Activated CD4-positive, alpha-beta T cell treated with anti-CD3 and anti-CD28 coated beads, Interleukin-10, Interleukin-2, amounts not matched to agents 100 ng/mL and 50 ng/mL, durations not matched to agents 16 hours and 8 hours (primary cell): Measurements from ENCODE around the gene G6PD.
"Not testable (repeated sequence)": the region's sequence is repeated elsewhere in the genome, so short reads cannot be mapped to it uniquely, and the experiment has no call there.

Experiments used
- DNase-seq: peaks from one replicate; pipeline ENCODE4 v3.0.0-alpha.2; 2020

The G6PD gene

DNA sequence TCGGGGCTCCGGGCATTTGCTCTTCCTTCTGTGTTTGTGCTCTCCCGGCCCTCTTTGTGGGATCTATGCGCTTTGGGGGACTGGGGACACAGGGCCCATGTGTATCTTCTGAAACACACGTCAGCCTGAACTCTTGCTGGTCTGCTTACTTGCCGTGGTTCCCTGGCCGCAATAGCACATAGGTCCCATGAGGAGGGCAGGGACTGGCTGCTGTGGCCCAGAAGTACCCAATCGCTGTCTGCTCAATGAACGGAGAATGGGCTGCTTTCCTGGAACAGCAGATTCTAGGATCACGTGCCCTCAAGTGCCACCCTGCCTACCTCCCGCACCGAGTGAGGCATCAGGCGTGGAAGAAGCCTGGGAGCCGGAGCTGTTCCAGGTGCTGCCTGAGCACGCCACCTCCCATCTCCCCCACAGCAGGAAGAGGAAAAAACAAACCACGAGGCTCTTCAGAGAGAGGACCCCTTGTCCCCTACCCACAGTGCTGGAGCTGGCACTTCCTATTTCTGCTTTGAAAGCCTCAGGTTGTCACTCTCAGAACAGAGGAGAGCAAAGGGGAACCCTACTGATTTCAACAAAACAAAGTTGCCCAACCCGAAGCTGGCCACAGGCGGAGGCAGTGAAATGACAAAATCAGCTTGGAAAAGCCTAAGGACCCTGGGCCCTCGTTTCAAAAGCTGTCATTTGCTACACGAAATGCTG, 3.8 kb downstream of the G6PD start:
- peak; percentile 52 for DNase-seq

DNA sequence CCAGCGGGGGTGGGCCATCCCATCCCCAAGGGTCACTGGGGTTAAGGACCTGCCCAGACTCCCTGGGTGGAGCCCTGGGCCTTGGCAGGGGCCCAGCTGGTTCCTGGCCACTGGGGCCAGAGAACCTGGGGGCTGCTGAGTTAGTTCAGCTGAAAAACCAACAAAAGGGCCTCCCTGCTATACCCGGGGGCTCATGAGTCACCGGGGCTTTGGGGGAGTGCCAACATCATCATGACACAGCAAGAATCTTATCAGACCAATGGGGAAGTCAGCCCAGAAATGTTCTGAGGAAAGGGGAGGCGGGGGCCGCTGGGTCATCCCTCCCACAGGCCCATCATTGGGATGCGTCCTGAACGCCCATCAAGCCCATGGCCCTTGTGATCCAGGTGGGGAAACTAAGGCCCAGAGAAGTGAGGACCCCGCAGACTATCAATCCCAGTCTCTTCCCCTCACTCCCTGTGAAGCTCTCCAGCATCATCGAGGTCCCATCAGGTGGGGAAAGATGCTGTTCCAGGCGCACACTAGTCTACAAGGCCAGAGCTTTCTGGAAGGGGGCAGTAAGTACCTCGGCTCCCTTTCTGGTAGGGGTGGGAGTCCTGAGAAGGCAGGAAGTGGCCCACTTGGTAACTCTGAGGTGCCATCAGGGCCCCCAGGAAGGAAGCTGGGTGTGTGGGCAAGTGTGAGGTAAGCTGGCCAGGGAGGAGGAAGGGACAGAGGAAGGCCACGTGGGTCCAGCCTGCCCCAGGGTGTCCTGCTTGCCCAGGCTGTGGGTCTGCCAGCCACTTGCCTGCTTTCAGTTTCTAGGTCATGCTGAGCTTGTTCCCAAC, 4.5 kb downstream of the G6PD start:
- peak; percentile 56 for DNase-seq

DNA sequence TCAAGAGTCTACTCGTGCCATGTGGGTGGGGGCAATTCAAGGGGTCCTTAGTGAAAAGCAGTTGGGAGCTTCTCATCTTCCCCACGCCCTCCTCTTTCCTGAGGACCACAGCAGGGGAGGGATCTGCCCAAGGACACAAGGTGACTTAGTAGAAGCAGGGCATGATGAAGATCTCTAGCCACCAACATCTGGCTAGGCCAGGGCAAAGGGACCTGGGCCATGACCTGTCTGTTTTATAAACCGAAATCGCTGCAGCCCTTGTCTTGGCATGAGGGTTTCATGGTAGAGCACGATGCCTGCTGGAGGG, 5.1 kb downstream of the G6PD start:
- no peak for DNase-seq

DNA sequence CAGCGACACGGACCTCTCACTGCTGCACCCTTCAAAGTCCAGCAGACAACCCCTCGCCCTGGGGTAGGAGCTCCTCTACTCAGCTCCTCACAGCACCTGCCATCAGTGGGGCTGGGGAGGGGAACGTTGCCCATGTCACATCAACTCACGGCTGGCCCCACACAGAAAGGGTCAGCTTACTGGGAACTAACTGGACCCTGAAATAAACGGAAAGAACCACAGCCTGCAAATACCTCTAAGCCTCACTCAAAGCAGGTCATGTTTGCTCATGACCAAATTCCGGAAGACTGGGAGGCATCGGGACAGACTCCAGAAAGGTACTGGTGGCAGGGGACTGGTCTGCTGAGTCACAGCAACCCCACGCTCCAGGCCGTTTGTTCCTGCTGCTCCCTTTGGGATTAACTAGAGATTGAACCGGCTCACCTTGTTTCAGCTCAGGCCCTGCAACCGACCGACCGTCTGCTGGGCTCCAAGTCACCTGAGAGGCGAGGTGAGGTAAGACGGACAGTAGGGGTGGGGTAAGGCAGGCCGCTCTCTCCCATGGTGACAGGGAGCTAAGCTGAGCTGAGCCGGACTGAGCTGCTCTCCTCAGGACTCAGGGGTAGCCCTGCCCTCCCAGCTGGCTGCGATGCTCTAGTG, 5.6 kb downstream of the G6PD start:
- no peak for DNase-seq

DNA sequence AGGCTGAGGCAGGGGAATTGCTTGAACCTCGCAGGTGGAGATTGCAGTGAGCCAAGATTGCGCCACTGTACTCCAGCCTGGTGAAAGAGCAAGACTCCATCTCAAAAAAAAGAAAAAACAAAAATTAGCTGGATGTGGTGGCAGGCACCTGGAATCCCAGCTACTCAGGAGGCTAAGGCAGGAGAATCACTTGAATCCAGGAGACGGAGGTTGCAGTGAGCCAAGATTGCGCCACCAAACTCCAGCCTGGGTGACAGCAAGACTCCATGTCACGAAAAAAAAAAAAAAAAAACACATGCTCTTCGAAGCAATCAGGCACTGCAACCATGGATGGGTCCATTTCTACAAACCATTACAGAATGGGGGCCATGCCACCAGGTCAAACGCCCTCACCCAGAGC, 6.3 kb downstream of the G6PD start:
- not testable (repeated sequence) for DNase-seq

DNA sequence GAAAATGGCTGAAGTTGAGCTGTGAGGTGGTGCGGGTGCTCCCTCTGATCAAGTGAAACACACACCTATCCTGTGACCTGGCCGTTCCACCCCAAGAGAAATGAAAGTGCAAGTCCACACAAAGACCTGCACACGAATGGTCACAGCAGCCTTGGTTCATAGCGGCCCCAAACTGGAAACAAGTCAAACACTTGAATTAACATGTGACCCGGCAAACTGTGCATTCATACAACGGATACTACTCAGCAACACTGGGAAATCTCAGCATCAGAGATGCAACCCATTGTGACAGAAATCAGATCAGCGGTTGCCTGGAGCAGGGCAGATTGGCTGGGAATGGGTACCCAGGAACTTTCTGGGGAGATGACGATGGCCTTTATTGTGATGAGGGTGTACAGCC, 7.6 kb downstream of the G6PD start:
- DNase-seq = no peak

DNA sequence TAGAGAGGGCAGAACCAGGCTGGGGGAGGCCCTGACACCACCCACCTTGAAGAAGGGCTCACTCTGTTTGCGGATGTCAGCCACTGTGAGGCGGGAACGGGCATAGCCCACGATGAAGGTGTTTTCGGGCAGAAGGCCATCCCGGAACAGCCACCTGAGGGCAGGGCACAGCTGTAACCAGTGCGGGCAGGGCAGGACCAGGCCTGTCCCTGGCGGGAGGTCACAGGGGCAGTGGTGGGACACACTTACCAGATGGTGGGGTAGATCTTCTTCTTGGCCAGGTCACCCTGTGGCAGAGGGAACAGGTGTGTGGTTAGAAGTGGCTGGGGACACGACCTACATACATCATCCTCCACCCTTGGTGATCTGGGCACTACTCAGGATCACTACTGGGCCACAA, 10.8 kb downstream of the G6PD start:
- no peak for DNase-seq

DNA sequence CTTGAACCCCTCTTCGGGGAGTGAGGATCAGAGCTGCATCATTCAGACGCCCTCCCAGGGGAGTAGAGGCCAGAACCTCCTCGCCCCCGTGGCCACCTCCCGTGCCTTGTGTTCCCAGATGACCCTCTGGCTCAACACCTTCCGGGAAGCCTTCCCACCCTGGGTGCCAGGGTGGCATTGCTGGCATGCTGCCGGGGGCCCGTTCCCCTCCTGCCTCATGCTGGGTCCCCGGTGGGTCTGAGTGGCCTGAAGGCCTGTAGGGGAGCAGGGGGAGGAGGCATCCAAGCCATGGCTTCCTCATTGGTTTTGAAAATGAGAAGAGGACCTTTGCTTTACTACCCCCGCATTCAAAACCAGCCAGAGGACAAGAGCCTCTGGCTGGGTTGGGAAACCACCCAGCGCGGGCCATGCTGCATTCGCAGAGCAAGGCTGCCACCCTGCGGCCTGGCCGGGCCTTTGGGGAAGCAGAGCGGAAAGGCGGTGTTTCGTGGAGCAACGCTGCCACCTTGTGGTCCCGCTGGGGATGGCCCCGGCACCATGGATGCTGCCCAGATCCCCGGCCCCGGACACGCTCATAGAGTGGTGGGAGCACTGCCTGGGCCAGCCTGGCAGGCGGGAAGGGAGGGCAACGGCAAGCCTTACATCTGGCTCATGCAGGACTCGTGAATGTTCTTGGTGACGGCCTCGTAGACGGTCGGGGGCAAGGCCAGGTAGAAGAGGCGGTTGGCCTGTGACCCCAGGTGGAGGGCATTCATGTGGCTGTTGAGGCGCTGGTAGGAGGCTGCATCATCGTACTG, 11.9 kb downstream of the G6PD start:
- DNase-seq = peak; percentile 94

DNA sequence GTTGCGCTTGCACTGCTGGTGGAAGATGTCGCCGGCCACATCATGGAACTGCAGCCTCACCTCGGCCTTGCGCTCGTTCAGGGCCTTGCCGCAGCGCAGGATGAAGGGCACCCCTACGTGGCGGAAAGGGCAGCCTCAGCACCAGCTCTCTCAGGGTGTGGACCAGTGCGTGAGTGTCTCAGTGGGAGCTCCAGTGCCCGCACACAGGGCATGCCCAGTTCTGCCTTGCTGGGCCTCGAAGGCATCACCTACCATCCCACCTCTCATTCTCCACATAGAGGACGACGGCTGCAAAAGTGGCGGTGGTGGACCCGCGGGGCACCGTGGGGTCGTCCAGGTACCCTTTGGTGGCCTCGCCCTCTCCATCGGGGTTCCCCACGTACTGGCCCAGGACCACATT, 14.0 kb downstream of the G6PD start:
- no peak for DNase-seq

DNA sequence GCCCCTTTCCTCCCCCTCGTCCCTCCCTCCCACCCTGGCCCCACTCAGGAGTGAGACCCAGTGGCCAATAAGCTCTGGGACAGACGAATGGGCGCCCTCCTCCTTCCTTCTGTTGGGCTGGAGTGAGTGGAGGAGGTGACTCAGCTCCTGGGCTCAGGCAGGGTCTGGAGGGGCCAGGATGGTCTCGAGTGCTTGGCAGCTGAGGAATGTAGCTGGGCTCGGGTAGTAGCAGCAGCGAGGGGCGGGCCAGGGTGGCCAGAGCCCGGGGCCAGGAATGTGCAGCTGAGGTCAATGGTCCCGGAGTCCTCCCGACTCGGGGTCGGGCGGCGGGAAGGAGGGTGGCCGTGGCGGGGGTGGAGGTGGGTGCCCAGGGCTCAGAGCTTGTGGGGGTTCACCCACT, 15.0 kb downstream of the G6PD start:
- DNase-seq = no peak

DNA sequence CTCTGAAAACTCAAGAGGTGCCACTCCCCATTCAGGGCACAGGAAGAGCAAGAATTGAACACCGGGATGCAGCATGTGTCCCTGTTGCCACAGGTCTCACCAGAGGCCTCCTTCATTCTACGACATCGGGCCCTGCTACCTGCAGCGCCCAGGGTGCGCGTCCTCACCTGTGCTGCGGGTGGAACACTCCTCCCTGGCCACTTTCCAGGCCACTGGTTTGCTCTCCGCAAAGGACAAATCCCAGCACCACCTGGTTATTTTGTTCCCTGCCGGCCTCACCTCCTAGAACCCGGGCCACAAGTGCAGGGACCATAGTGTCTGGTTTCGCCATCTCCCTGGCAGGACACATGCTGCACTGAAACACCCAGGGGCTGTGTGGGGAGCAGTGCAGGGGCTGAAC, 16.4 kb downstream of the G6PD start:
- no peak for DNase-seq

DNA sequence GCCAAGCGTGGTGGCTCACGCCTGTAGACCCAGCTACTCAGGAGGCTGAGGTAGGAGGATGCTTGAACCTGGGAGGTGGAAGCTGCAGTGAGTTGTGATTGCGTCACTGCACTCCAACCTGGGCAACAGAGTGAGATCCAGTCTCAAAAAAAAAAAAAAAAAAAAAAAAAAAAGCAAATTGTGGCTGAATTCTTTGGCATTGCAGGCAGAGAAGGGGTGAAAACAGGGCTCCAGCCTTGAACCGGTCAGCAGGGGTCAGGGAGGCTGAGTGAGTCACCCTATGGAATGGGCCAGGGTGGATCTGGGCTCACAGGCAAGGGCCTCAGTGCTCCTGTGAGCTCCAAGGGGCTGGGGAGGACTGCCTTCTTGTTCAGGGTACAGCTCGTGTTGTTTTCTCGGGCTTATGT, 17.4 kb downstream of the G6PD start:
- no peak for DNase-seq

DNA sequence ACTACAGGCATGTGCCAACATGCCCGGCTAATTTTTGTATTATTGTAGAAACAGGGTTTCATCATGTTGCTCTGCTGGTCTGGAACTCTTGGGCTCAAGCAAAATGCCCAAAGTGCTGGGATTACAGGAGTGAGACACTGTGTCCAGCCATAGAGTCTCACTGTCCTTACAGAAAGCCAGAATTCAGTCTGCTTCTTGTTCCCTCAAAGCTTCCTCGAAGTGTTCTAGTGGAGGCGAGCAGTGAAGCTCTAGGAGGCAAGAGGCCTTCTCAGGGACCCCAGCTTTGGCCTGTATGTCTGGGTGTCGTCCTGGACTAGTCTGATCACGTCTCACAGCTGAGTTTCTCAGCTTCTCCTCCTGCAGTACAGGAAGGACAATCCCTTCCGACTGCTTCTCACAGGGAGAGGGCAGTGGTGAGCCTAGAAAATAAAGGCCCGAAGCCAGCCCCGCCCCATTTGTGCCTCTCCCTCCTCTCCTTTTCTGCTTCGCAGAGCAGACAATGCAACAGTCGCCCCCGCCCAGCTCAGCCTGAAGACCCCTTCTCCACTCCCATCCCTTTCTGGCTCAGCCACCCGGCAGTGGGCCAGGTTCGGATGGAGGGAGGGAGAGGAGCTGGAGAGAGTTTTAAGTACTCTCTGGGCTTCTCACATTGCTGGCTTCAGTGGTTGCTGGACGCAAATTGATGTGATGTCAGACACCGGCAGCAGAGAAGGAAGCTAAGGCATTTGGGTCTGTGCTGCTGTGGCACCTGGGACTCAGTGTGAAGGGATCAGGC, 19.6 kb downstream of the G6PD start:
- DNase-seq = peak; percentile 70

DNA sequence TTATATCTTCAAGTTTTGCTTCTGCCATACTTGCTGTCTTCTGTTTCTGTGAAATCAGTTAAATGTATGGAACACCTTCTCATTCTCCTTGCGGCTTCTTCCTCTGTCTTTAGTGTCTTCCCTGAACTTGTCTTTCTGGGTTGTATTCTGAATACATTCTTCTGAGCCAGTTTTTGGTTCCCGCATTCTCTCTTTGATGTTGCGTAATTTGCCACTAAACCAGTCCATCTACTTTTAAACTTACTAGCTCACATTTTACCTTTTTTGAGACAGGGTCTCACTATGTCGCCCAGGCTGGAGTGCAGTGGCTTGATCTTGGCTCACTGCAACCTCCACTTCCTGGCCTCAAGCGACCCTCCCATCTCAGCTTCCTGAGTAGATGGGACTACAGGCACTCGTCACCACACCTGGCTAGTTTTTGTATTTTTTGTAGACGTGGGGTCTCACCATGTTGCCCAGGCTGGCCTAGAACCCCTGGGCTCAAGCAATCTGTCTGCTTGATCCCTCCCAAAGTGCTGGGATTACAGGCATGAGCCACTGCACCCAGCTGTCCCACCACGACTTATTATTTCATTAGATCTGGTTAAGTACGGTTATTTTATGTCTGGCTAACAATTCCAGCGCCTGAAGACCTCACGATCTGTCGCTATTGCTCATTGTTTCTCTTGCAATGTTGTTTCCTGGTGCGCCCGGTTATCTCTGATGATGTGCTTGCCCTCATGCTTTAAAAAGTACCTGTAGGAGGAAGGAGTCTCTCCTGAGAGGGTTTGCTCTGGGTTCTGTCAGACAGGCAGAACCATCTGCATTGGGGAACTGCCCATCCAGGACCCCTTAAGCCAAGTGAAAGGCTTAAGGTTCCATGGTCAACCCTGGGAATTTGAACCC, 20.8 kb downstream of the G6PD start:
- no peak for DNase-seq

DNA sequence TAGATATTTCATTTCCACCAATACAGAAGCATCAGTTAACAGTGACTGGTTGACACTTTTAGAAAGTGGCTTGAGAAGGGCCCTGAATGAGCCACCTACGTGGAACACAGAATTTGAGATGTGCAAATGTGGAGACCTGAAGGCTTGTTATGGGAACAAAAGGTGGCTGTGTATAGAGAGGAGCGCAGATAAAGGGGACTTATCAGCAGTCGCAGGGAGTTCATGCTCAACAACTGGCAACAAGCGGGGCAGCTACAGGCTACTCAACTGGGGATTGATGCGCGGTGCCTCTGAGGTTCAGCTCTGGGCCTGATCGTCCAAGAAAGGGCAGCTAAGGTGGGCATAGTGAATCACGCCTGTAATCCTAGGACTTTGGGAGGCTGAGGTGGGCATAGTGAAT, 27.3 kb downstream of the G6PD start:
- no peak for DNase-seq

DNA sequence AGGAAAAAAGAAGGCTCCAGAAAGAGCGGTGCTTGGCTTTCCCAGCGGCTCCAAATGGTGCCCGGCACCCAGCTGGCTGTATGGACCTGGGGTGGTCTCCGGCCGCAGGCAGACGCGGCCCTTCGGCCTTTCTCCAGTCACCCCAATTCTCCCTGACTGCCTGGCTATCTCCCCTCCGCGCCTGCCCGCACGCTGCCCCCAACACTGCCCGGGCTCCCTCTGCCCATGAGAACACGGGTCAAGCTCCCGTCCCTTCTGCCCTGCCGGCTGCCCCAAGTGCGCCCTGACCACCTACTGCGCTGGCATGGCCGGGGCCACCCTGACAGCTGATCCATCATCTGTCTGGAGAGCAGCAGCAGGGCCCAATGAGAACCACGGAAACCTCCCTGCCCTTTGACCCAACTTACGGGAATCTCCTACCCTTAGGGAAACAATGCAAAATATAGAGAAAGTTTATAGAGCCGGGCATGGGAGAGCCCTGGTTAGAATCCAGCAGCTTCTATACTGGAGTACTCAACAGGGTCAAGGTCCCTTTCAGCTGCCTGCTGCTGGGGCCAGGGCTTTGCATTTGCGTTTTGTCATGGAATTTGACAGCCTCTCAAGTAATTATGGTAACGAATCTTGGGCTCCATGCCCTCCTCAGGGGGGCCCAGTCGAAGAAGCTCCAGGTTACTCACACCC, 29.4 kb downstream of the G6PD start:
- no peak for DNase-seq

DNA sequence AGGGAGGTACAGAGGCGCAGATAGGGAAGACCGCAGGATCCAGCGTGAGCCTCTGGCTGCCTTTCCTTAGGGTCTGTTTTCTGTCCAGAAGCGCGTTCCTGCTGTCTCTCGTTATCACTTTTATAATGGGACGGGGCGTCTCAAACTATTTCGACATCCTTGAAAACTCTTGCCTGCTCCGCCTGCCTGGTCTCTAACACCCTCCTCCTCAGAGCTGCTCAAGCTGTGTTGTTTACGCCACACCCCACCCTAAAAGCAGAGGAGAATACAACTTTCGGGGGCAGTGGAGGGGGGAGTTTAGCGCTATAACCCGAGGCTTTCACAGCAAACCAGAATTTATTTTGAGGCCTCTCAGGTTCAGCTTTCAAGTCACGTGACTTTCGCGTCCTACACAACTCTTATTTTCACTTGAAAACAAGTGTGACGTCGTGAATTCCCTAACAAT, 30.0 kb downstream of the G6PD start:
- no peak for DNase-seq

DNA sequence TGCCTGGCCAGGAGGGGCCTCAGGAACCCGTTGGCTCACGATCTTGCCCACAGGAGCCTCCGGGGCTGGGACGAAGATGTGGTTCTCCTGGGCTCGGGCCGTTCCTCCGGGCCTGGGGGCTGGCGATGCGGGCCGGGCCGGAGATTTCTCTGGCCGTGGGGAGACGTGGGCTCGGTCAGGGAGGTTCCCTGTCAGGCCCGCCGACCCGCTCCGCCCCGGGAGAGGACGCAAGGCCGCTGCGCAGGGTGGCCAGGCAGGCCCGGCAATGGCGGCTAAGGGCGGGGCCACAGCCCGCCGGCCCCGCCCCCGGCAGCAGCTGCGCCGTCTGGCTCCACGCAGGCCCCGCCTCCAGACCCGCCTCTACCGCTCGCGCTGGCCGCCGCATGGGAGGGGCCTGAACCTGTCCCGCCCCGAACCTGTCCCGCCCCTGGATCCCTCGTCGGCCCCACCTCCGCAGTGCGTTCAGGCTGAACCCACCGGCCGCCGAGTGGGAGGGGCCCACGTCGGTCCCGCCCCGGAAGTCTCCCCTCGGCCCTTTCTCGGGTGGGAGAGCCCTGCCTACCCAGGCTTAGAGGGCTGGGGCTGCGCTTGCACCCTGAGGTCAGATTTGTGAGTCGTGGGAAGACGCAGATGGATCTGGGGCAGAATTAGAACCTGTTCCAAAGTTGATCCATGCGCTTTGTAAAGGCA, 30.5 kb downstream of the G6PD start, which contains the start of gene FAM3A:
Gene FAM3A (minus strand): TSS at position 267 of the 690 bp plus-strand sequence. CDS start 460 bp downstream, outside the sequence.
- DNase-seq = peak; percentile 96

DNA sequence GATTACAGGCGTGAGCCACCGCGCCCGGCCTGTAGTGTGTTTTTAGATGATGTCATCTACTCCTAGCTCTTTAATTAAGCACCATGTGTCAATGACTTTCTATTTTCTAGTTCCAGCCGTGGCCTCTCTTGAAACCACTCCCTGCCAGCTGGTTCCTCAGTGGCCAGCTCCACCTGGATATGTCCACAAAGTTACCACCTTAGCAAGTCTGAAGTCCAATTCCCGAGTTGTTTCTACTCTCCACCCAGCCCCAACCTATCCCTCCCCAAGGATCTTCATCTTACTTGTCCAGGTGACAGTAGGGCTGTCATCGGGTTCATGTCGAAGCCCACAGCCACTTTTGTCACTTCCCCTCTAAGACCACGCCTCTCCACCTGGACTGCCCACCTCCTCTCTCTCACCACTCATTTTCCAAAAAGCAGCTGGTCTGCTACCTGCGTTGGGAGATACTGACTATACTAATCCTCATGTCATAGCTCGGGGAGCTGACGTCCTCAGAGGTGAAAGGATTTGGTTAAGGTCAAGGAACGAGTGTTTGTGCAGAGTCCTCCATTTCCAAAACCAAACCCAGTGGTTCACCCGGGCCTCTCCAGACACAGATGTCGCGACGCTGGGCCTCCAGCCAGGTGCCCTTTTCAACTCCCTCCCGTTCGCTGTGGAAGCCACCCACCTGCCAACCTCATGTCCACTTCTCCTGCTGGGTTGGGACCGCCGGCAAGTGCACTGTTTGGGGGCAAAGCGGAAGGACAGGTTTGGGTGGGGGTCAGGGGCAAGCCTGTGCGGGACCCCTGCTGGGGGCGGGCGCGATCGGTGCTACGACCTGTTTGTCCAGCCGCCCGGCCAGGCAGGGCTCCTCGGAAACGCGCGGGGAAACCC, 31.3 kb downstream of the G6PD start:
- DNase-seq = peak; percentile 32
